DMS153 treated with DMSO at 0.1 percent for 48 hours (cell line): ENCODE results near the gene SMARCC2.

Experiments
- DNase-seq: peaks from one replicate; lab custom pipeline; 2025; ENCODE audit not compliant: unreplicated experiment; lab: John Stamatoyannopoulos, UW

SMARCC2 gene

GRCh38 chr12:56189099-56189917 lies at the start of gene SMARCC2:
TSS of gene SMARCC2 (minus strand) at chr12:56189483. CDS start at chr12:56189461, 22 bp downstream.
- peak; percentile 78 for DNase-seq

GRCh38 chr12:56237552-56237951 lies 48.3 kb upstream of the SMARCC2 start:
- DNase-seq = no peak

GRCh38 chr12:56236985-56237384 lies 47.7 kb upstream of the SMARCC2 start:
- no peak for DNase-seq

- DNase-seq = no peak
These were observed 46.8 kb upstream of the SMARCC2 start for GRCh38 chr12:56236091-56236490.

GRCh38 chr12:56234746-56235436 lies 45.6 kb upstream of the SMARCC2 start:
- DNase-seq = no peak

GRCh38 chr12:56231184-56231582 lies 41.9 kb upstream of the SMARCC2 start:
- no peak for DNase-seq

- DNase-seq = no peak
These were observed 41.3 kb upstream of the SMARCC2 start for GRCh38 chr12:56230432-56231183.

- DNase-seq = no peak
These were observed 40.7 kb upstream of the SMARCC2 start, which contains the start of gene SLC39A5 for GRCh38 chr12:56229916-56230431. TSS of gene SLC39A5 (plus strand) at chr12:56230051. CDS start at chr12:56231275, 1,224 bp downstream.

GRCh38 chr12:56229082-56229481 lies 39.8 kb upstream of the SMARCC2 start:
- no peak for DNase-seq

- no peak for DNase-seq
These were observed 35.7 kb upstream of the SMARCC2 start for GRCh38 chr12:56224954-56225353.

- DNase-seq = peak; percentile 92
These were observed 34.9 kb upstream of the SMARCC2 start, which contains the start of gene NABP2 for GRCh38 chr12:56224102-56224701. TSS of gene NABP2 (plus strand) at chr12:56224342. CDS start at chr12:56224857, 515 bp downstream.

GRCh38 chr12:56223571-56224101 lies 34.4 kb upstream of the SMARCC2 start:
- no peak for DNase-seq

GRCh38 chr12:56222531-56222895 lies 33.2 kb upstream of the SMARCC2 start:
- DNase-seq = no peak

GRCh38 chr12:56221757-56222530 lies 32.7 kb upstream of the SMARCC2 start, which contains the start of gene RNF41:
TSS of gene RNF41 (minus strand) at chr12:56221922. CDS start at chr12:56214047, 7,875 bp downstream.
- DNase-seq = peak; percentile 97

- DNase-seq = no peak
These were observed 32.0 kb upstream of the SMARCC2 start for GRCh38 chr12:56221232-56221756.

GRCh38 chr12:56220611-56221231 lies 31.4 kb upstream of the SMARCC2 start:
- DNase-seq = no peak

GRCh38 chr12:56219840-56220239 lies 30.6 kb upstream of the SMARCC2 start:
- DNase-seq = no peak

GRCh38 chr12:56216461-56216860 lies 27.2 kb upstream of the SMARCC2 start:
- DNase-seq = no peak

GRCh38 chr12:56213878-56214277 lies 24.6 kb upstream of the SMARCC2 start:
- DNase-seq = no peak
